SK-N-MC (cell line): ENCODE measurements around the gene PRR18.

Source experiments
- DNase-seq: peaks from one replicate; pipeline ENCODE4 v3.0.0-alpha.2; 2011; ENCODE audit warnings: low read depth, low spot score
- H3K27ac ChIP-seq: fragments of 200-600 bp; sonication (generic); 2 replicates; pipeline ENCODE4 v1.5.1; 2016; ENCODE audit warnings: mixed run types
- H3K36me3 ChIP-seq: fragments of 200-600 bp; sonication (generic); 2 replicates; pipeline ENCODE4 v1.6.1; 2017; ENCODE audit warnings: antibody characterized with exemption, low read length, mixed read lengths; ENCODE audit not compliant: insufficient read depth
- H3K4me3 ChIP-seq: fragments of 200-600 bp; sonication (generic); 2 replicates; pipeline ENCODE4 v1.5.1; 2016
- H3K9ac ChIP-seq: fragments of 200-600 bp; sonication (generic); 2 replicates; pipeline ENCODE4 v1.8.0; 2017; ENCODE audit warnings: mixed run types, mixed read lengths; ENCODE audit not compliant: insufficient read length
- H3K9me3 ChIP-seq: fragments of 200-600 bp; sonication (generic); 2 replicates; pipeline ENCODE4 v1.6.1; 2017; ENCODE audit warnings: low read depth, mild to moderate bottlenecking, antibody characterized with exemption, low read length, moderate library complexity, mixed read lengths
- EZH2 ChIP-seq: fragments of 200-600 bp; sonication (generic); IDR thresholded peaks from one replicate; pipeline ENCODE4 v1.6.1; 2017; ENCODE audit warnings: antibody characterized with exemption
- FOXP2 ChIP-seq: optimal IDR thresholded peaks from 2 replicates; pipeline ENCODE3; 2011; ENCODE audit warnings: mild to moderate bottlenecking, moderate library complexity; ENCODE audit not compliant: insufficient read depth; ENCODE audit errors: extremely low read length, control extremely low read depth
- POLR2AphosphoS5 ChIP-seq: IDR thresholded peaks from 2 replicates; pipeline ENCODE4 v1.6.1; 2012; ENCODE audit warnings: mild to moderate bottlenecking, low read depth, low read length, borderline replicate concordance

Gene PRR18

GRCh38 chr6:166301611-166302529 is 6.3 kb downstream of the PRR18 start:
- H3K9ac ChIP-seq, result no peak overlapping the region
- TF ChIP-seq POLR2AphosphoS5, result no peak
- no peak for TF ChIP-seq EZH2
- no peak for DNase-seq
- H3K36me3 ChIP-seq, result no peaks in the 10 kb centered on the region
- H3K4me3 ChIP-seq, result no peak overlapping the region
- no peak overlapping the region for H3K27ac ChIP-seq
- H3K9me3 ChIP-seq, result no peaks in the 10 kb centered on the region

DNA sequence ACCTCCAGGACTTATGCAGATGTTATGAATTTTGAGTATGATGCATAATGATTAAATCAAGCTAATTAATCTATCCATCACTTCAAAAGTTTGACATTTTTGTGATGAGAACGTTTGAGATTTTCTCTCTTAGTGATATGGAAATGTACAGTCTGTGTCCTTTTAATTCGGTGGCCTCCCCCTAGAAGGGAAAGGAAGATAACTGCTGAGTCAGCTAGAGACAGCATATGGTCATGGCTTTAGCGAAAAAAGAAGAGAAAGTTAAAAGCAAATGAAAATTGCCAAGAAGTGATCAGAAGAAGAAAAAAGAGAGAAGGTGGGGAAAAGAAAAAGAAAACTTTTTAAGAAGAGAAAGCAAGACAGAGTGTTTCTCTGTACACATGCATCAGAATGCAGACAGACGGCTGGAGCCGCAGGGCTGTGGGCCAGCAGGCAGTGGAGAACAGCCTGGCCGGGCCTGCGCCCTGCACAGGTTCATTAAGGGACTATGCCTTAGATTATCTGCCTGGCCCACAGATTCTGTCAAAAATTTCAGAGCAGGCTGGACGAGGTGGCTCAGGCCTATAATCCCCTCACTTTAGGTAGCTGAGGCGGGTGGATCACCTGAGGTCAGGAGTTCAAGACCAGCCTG is 7.7 kb downstream of the PRR18 start:
- H3K27ac ChIP-seq, result no peak overlapping the region
- TF ChIP-seq POLR2AphosphoS5, result no peak
- TF ChIP-seq FOXP2, result no peak
- no peak for TF ChIP-seq EZH2

DNA sequence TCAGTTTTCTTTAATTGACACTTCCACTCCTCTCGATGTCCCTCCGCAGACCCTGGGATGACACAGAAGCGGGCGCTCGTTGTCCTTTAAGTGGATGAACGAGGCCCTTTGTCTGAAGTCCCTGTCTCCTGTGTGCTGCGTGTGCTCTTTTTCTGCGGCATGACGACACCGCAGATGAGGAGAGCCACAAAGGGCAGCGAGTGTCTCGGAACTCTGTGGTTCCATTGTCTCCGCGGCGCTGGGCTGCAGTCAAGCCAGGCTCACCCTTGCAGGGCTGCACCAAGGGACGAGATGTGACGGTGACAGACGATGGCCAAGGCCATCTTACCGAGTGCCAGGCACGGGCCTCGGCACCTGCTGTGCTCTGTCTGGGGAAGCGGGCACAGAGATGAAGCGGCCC is 10.6 kb downstream of the PRR18 start:
- no peak overlapping the region for H3K9ac ChIP-seq
- TF ChIP-seq FOXP2, result no peak
- no peak for TF ChIP-seq EZH2
- TF ChIP-seq POLR2AphosphoS5, result no peak
- DNase-seq, result no peak
- H3K36me3 ChIP-seq, result no peaks in the 10 kb centered on the region
- H3K4me3 ChIP-seq, result no peak overlapping the region
- H3K27ac ChIP-seq, result no peak overlapping the region
- no peaks in the 10 kb centered on the region; the same call in 1 of the 2 replicates for H3K9me3 ChIP-seq

More for the DNA sequence above, 7.7 kb downstream of the PRR18 start:
- no peak for DNase-seq
- Histone ChIP-seq H3K36me3 (no peaks in the 10 kb centered on the region), H3K9ac (no peak overlapping the region), H3K9me3 (no peaks in the 10 kb centered on the region; the same call in 1 of the 2 replicates), H3K4me3 (no peak overlapping the region)

GRCh38 chr6:166296035-166296883 is 11.9 kb downstream of the PRR18 start:
- Histone ChIP-seq H3K9ac (no peak overlapping the region), H3K27ac (no peak overlapping the region), H3K4me3 (no peak overlapping the region), H3K36me3 (no peaks in the 10 kb centered on the region), H3K9me3 (no peaks in the 10 kb centered on the region; the same call in 1 of the 2 replicates)
- no peak for DNase-seq
- TF ChIP-seq FOXP2 (no peak), EZH2 (no peak), POLR2AphosphoS5 (no peak)

DNA sequence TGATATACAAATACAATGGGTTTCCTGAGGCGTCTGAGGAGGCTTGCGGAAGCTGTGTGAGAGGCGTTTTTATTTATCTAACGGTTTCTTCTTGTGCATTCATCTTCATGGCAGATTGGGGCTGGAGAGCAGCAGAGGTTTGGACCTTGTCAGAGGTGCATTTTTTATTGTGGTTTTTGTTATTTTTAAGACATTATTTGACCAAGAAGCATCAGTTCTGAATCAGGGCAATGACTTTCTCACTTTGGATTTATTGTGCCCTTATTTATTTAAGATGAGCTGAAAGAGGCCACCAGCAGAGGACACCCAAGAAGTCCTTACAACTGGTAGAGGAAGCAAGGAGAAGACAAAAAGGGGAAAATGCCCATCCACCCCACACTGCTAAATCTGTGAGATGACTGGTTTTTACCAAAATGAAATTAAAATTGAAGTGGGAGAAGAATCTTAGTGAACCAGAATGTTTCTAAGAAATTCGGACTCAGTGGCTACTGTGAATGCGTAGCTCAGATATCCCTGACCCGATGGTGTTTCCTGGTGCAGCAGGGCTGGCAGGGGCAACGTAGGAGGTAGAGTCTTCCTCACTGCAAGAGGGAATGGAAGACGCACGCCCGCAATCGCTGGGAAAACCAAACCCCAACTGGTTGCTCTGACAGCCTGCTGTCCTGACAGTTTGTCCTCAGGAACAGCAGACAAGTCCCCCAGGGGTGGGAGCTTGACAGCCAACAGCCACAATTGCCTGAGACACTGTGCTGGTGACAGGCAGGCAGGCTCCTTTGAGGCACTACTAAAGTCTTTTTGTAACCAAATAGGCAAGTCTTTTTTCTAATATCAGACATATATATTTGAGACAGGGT is 14.2 kb downstream of the PRR18 start:
- no peak for DNase-seq
- TF ChIP-seq EZH2, result no peak
- no peak for TF ChIP-seq POLR2AphosphoS5
- no peak for TF ChIP-seq FOXP2
- H3K36me3 ChIP-seq, result no peaks in the 10 kb centered on the region
- H3K4me3 ChIP-seq, result no peak overlapping the region
- H3K27ac ChIP-seq, result no peak overlapping the region
- no peaks in the 10 kb centered on the region; the same call in 1 of the 2 replicates for H3K9me3 ChIP-seq
- no peak overlapping the region for H3K9ac ChIP-seq

- Histone ChIP-seq H3K9ac (no peak overlapping the region), H3K27ac (no peak overlapping the region), H3K4me3 (no peak overlapping the region), H3K9me3 (no peaks in the 10 kb centered on the region), H3K36me3 (no peaks in the 10 kb centered on the region)
- TF ChIP-seq EZH2 (no peak), POLR2AphosphoS5 (no peak), FOXP2 (no peak)
- no peak for DNase-seq
These were observed 18.8 kb downstream of the PRR18 start for GRCh38 chr6:166289207-166290060.

GRCh38 chr6:166286839-166287271 is 21.3 kb downstream of the PRR18 start:
- no peak for TF ChIP-seq EZH2
- no peak for TF ChIP-seq FOXP2
- no peak for TF ChIP-seq POLR2AphosphoS5
- Histone ChIP-seq H3K9me3 (no peaks in the 10 kb centered on the region), H3K27ac (no peak overlapping the region), H3K36me3 (no peaks in the 10 kb centered on the region), H3K4me3 (no peak overlapping the region), H3K9ac (no peak overlapping the region)
- DNase-seq, result no peak
